ENCODE data around the gene CROCC.
"Not testable (repeated sequence)": the region's sequence is repeated elsewhere in the genome, so short reads cannot be mapped to it uniquely, and the experiment has no call there.

CROCC gene

GRCh38 chr1:16896316-16897055 is 25.2 kb upstream of the CROCC start:
- peak; percentile 86 for DNase-seq

- not testable (repeated sequence) for DNase-seq
These were observed 24.1 kb upstream of the CROCC start for GRCh38 chr1:16897653-16898052.

GRCh38 chr1:16898298-16898697 is 23.4 kb upstream of the CROCC start:
- not testable (repeated sequence) for DNase-seq

- DNase-seq = not testable (repeated sequence)
These were observed 22.7 kb upstream of the CROCC start for GRCh38 chr1:16899020-16899419.

GRCh38 chr1:16900751-16901150 is 21.0 kb upstream of the CROCC start:
- DNase-seq = no peak

- DNase-seq = peak; percentile 37
These were observed 20.4 kb upstream of the CROCC start for GRCh38 chr1:16901371-16901770.

- no peak for DNase-seq
These were observed 18.7 kb upstream of the CROCC start for GRCh38 chr1:16903054-16903453.

GRCh38 chr1:16903458-16903796 is 18.3 kb upstream of the CROCC start:
- no peak for DNase-seq

GRCh38 chr1:16904560-16905109 is 17.1 kb upstream of the CROCC start:
- peak; percentile 99 for DNase-seq

GRCh38 chr1:16905110-16905867 is 16.4 kb upstream of the CROCC start:
- DNase-seq = peak; percentile 61

GRCh38 chr1:16905868-16906702 is 15.6 kb upstream of the CROCC start:
- no peak for DNase-seq

GRCh38 chr1:16906873-16907272 is 14.9 kb upstream of the CROCC start:
- no peak for DNase-seq

GRCh38 chr1:16907870-16908758 is 13.6 kb upstream of the CROCC start:
- no peak for DNase-seq

GRCh38 chr1:16911851-16912721 is 9.6 kb upstream of the CROCC start:
- DNase-seq = peak; percentile 33

GRCh38 chr1:16912742-16913141 is 9.0 kb upstream of the CROCC start:
- not testable (repeated sequence) for DNase-seq

- DNase-seq = no peak
These were observed 8.4 kb upstream of the CROCC start for GRCh38 chr1:16913181-16913832.

GRCh38 chr1:16913833-16914662 is 7.7 kb upstream of the CROCC start:
- peak; percentile 95 for DNase-seq

- not testable (repeated sequence) for DNase-seq
These were observed 6.7 kb upstream of the CROCC start for GRCh38 chr1:16914928-16915626.

GRCh38 chr1:16915627-16915973 is 6.1 kb upstream of the CROCC start:
- DNase-seq = no peak

Measured in CD4-positive, alpha-beta T cell treated with Interferon gamma for 1 hour (primary cell).